Stomach (tissue), 9 donors: ENCODE measurements around the gene PAX5. TPM values are rescaled to one million over a fixed set of nuclear protein-coding genes. Genes with fewer than 3 reads are reported as not detected.
A peak's percentile ranks its signal among the peaks of the same experiment; 100 is the strongest.

ENCODE experiments used
- DNase-seq, 2 donors: peaks; one replicate each; pipeline versions ENCODE4 v3.0.0 to v3.0.0-alpha.2; 2013 to 2019
- H3K27ac ChIP-seq, 5 donors: fragments of 200-600 bp in 4 of 5; sonication (generic) in 4 of 5; one replicate each; pipeline ENCODE4 v1.5.1; 2013 to 2019; ENCODE audit warnings: mild to moderate bottlenecking in 1 of 5, moderate library complexity in 1 of 5
- H3K27me3 ChIP-seq, 3 donors: fragments of 200-600 bp; sonication (generic); one replicate each; pipeline ENCODE4 v1.5.1; 2017 to 2019; ENCODE audit warnings: mixed run types in 1 of 3
- H3K36me3 ChIP-seq, 4 donors: fragments of 200-600 bp; sonication (generic); 1 replicate in 3 of 4; 2 replicates in 1 of 4; pipeline ENCODE4 v1.5.1; 2016 to 2019
- H3K4me1 ChIP-seq, 4 donors: fragments of 200-600 bp; sonication (generic); one replicate each; pipeline ENCODE4 v1.5.1; 2016 to 2019
- H3K4me3 ChIP-seq, 4 donors: fragments of 200-600 bp; sonication (generic) in 3 of 4; one replicate each; pipeline ENCODE4 v1.5.1; 2016 to 2019; ENCODE audit warnings: mild to moderate bottlenecking in 1 of 4
- H3K9me3 ChIP-seq, 4 donors: fragments of 200-600 bp; sonication (generic); one replicate each; pipeline ENCODE4 v1.5.1; 2016 to 2019
- CTCF ChIP-seq, 7 experiments: fragments of 450-650 bp in 4 of 7; fragments of 200-600 bp in 3 of 7; sonication (generic) in 3 of 7; IDR thresholded peaks; one replicate each; pipeline ENCODE4 v1.5.1; 2016 to 2019; ENCODE audit warnings: antibody characterized with exemption in 7 of 7, control low read depth in 2 of 7, mild to moderate bottlenecking in 1 of 7
- EP300 ChIP-seq: sonication (generic); formaldehyde crosslinking; IDR thresholded peaks from one replicate; pipeline ENCODE4 v1.6.1; 2017; ENCODE audit warnings: antibody characterized with exemption
- POLR2A ChIP-seq, 4 donors: fragments of 450-650 bp; IDR thresholded peaks; one replicate each; pipeline ENCODE4 v1.6.1; 2016; ENCODE audit warnings: antibody characterized with exemption in 4 of 4, control low read depth in 2 of 4, mild to moderate bottlenecking in 1 of 4, moderate library complexity in 1 of 4
- POLR2AphosphoS5 ChIP-seq, 3 donors: sonication (generic); formaldehyde crosslinking; IDR thresholded peaks; one replicate each; pipeline ENCODE4 v1.6.1; 2016; ENCODE audit warnings: antibody characterized with exemption in 3 of 3
- WGBS, 5 donors: extraction: QIAGEN DNeasy Blood & Tissue Kit in 3 of 5; methylation state at CpG; one replicate each; pipeline versions ENCODE4 v1.1.5 to v1.1.7; 2013 to 2018; 5-methylcytosine and 5-hydroxymethylcytosine counted together
- intact Hi-C: fragments of 100-400 bp; cut with DNase I; formaldehyde crosslinking; loops from one replicate; pipeline ENCODE4 v1.15.1; 2023; ENCODE audit warnings: low total_unique reads
- polyA plus RNA-seq, 3 donors: library from polyadenylated mRNA; stranded (reverse); fragments of 200-250 nt; gene quantifications; one replicate each; pipeline ENCODE4 v1.2.3, GENCODE V29; 2013
- total RNA-seq, 5 donors: library from RNA; depleted of rRNA; stranded (reverse); fragments of >200 nt; gene quantifications; one replicate each; pipeline versions ENCODE4 v1.1.0 to v1.2.3, GENCODE V29; 2014 to 2016
- donor health status: healthy with polysubstance abuse.
- donor health status: Bipolar disorder and iron deficiency.
- donor health status: healthy.

PAX5 gene
- total and polyA plus RNA-seq, 8 donors, result 0.43 to 1.3 TPM; not detected in 6

GRCh38 chr9:36929350-36929675, 104.8 kb downstream of the PAX5 start:
- H3K9me3 ChIP-seq, result peaks cover 0 to 10% (median 0%) of the 10 kb centered on the region in 4 donors
- H3K4me3 ChIP-seq, result no peak overlapping the region
- H3K36me3 ChIP-seq, result no peaks in the 10 kb centered on the region
- intact Hi-C loops, result no loop called here
- TF ChIP-seq POLR2A (IDR thresholded peaks at IDR 0.05) (no peak), POLR2AphosphoS5 (IDR thresholded peaks at IDR 0.05) (no peak), EP300 (no peak), CTCF (IDR thresholded peaks at IDR 0.05) (no peak)
- no peak overlapping the region for H3K27ac ChIP-seq
- peaks cover 0 to 8% (median 0%) of the 10 kb centered on the region in 3 donors for H3K27me3 ChIP-seq
- 84 to 91% (median 88%) methylated on average over 5 of the region's 5 CpGs for WGBS, 5 donors
- DNase-seq, result no peak
- H3K4me1 ChIP-seq, result no peaks in the 10 kb centered on the region

GRCh38 chr9:36928670-36929349, 105.3 kb downstream of the PAX5 start:
- intact Hi-C loops, result no loop called here
- no peaks in the 10 kb centered on the region for H3K36me3 ChIP-seq
- 19 to 29% (median 25%) methylated on average over 3 of the region's 3 CpGs for WGBS, 5 donors
- no peak overlapping the region for H3K27ac ChIP-seq
- DNase-seq, result peak in 1 of 2 donors; percentile 15
- no peak overlapping the region for H3K4me3 ChIP-seq
- H3K9me3 ChIP-seq, result peaks cover 0 to 10% (median 0%) of the 10 kb centered on the region in 4 donors
- TF ChIP-seq POLR2A (IDR thresholded peaks at IDR 0.05) (no peak), EP300 (no peak), CTCF (IDR thresholded peaks at IDR 0.05) (no peak), POLR2AphosphoS5 (IDR thresholded peaks at IDR 0.05) (no peak)
- H3K27me3 ChIP-seq, result peaks cover 0 to 8% (median 0%) of the 10 kb centered on the region in 3 donors
- H3K4me1 ChIP-seq, result peaks cover 0 to 4% (median 1%) of the 10 kb centered on the region in 4 donors

- no peaks in the 10 kb centered on the region for H3K36me3 ChIP-seq
- 93 to 98% (median 96%) methylated on average over 2 of the region's 2 CpGs for WGBS, 5 donors
- peaks cover 0 to 10% (median 4%) of the 10 kb centered on the region in 4 donors for H3K4me1 ChIP-seq
- TF ChIP-seq POLR2A (IDR thresholded peaks at IDR 0.05) (no peak), EP300 (no peak)
- H3K9me3 ChIP-seq, result peaks cover 0 to 10% (median 0%) of the 10 kb centered on the region in 4 donors
- no peak for DNase-seq
- no peak overlapping the region for H3K27ac ChIP-seq
- peaks cover 0 to 12% (median 0%) of the 10 kb centered on the region in 3 donors for H3K27me3 ChIP-seq
- H3K4me3 ChIP-seq, result no peak overlapping the region
- intact Hi-C loops, result no loop called here
Observed at GRCh38 chr9:36928210-36928609, 105.9 kb downstream of the PAX5 start.

GRCh38 chr9:36924757-36925432, 109.2 kb downstream of the PAX5 start:
- intact Hi-C loops, result no loop called here
- H3K27ac ChIP-seq, result no peak overlapping the region
- H3K36me3 ChIP-seq, result no peaks in the 10 kb centered on the region
- peaks cover 0 to 14% (median 5%) of the 10 kb centered on the region in 4 donors for H3K4me1 ChIP-seq
- WGBS, 5 donors, result 34 to 54% (median 47%) methylated on average over 4 of the region's 4 CpGs
- H3K27me3 ChIP-seq, result peaks cover 0 to 17% (median 0%) of the 10 kb centered on the region in 3 donors
- peak in 1 of 2 donors; percentile 21 for DNase-seq
- no peak overlapping the region for H3K4me3 ChIP-seq
- TF ChIP-seq EP300 (no peak), POLR2AphosphoS5 (IDR thresholded peaks at IDR 0.05) (no peak), CTCF (IDR thresholded peaks at IDR 0.05) (no peak), POLR2A (IDR thresholded peaks at IDR 0.05) (no peak)
- no peaks in the 10 kb centered on the region for H3K9me3 ChIP-seq
